COLO668 (cell line): ENCODE data around the gene RAB11FIP3.

ENCODE experiments used
- DNase-seq: peaks from one replicate; lab custom pipeline; 2025; ENCODE audit not compliant: unreplicated experiment; lab: John Stamatoyannopoulos, UW

The RAB11FIP3 gene

DNA sequence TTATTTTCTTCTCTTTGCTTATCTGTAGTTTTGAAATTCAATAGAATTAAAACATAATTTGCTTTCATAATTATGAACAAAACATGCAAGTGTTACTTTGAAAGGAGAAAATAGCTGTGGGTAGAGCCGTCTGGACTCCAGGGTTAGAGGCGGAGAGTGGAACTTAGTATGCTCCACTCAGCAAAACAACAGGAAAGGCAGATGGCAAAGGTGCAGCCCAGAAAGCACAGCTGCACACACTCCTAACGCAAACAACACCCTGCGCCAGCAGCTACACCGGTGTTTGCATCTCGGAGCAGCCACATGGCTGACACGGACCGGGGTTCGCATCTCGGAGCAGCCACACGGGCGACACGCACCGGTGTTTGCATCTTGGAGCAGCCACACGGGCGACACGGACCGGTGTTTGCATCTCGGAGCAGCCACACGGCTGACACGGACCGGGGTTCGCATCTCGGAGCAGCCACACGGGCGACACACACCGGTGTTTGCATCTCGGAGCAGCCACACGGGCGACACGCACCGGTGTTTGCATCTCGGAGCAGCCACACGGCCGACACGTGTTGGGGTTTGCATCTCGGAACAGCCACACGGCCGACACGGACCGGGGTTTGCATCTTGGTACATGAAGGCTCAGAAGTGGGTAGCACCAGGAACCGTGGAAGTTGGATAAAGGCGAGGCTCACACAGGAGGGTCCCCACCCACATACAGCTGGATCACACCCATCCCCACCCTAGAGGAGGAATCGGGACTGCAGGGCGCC is 89.9 kb downstream of the RAB11FIP3 start:
- no peak for DNase-seq

DNA sequence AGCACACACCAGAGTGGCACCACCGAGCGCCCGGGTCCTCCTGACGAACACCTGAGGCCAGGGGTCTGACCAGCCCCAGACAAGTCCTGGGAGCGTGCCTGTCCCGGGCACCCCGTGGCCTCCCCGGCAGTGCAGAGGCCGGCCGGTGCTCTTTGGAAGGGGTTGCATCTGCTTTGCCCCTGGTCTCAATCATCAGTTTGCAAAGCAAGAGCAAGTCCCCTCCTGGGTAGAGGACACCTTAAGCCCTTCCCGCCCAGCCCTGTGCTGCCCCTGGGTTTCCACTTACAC is 90.4 kb downstream of the RAB11FIP3 start:
- no peak for DNase-seq

GRCh38 chr16:516301-516700 is 90.9 kb downstream of the RAB11FIP3 start:
- DNase-seq, result no peak

DNA sequence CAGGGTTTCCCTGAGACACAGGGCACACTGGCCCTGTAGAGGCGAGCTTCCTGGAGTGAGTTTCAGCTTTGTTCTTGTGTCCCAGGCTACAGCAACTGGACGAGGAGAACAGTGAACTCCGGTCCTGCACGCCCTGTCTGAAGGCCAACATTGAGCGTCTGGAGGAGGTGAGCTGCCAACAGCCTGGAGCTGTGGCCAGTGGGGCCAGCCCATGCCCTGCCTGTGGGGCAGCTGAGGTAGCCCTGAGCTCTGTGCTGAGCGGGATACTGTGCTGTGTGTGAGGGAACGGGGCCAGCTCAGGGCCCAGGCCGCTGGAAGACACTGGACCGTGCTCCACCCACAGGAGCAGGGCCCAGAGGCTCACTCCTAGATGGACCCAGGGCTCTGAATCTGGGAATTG is 93.4 kb downstream of the RAB11FIP3 start:
- DNase-seq, result no peak

DNA sequence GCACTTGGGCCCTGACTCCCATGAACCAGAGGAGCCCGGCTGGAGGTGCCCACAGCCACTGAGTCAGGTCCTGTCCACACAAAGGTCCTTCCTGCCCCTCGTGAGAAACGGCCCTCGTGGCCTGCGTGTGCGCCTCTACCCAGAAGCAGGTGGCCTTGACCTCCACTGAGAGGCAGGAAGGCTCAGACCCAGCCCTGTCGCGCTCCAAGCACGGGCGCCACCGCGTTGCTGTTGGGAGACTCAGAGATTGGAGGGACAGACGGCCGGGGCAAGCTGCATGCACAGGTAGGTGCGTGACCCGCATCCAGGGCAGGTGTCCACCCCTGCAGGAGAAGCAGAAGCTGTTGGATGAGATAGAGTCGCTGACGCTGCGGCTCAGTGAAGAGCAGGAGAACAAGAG is 94.0 kb downstream of the RAB11FIP3 start:
- DNase-seq, result no peak

DNA sequence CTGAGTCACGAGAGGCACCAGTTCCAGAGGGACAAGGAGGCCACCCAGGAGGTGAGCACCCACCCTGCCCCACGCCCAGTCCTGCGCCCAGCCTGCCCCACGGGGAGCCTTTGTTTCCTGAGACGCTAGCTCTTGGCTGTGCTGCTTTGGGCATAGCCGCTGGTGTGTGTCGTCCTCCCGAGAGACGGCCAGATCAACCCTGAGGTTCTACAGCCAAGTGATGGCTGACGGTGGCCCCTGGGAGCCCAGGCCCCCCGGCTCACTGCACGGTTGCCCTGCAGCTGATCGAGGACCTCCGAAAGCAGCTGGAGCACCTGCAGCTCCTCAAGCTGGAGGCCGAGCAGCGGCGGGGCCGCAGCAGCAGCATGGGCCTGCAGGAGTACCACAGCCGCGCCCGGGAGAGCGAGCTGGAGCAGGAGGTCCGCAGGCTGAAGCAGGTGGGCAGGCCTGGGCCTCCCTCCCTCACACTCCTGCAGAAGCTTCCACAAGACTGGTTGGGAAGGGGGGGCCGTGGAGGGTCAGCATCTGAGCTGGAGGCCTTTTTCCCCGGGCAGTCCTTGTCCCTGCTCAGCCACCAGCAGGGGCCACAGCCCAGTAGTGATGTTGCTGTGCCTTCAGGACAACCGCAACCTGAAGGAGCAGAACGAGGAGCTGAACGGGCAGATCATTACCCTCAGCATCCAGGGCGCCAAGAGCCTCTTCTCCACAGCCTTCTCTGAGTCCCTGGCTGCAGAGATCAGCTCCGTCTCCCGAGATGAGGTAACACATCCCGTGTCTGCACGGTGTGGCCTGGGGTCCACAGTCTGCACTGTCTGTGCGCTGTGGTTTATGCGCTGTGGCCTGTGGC is 94.6 kb downstream of the RAB11FIP3 start:
- DNase-seq, result no peak

- DNase-seq, result no peak
These were observed 95.4 kb downstream of the RAB11FIP3 start for GRCh38 chr16:520847-521246.

- DNase-seq, result peak; percentile 64
These were observed 96.1 kb downstream of the RAB11FIP3 start for GRCh38 chr16:521381-522210.

DNA sequence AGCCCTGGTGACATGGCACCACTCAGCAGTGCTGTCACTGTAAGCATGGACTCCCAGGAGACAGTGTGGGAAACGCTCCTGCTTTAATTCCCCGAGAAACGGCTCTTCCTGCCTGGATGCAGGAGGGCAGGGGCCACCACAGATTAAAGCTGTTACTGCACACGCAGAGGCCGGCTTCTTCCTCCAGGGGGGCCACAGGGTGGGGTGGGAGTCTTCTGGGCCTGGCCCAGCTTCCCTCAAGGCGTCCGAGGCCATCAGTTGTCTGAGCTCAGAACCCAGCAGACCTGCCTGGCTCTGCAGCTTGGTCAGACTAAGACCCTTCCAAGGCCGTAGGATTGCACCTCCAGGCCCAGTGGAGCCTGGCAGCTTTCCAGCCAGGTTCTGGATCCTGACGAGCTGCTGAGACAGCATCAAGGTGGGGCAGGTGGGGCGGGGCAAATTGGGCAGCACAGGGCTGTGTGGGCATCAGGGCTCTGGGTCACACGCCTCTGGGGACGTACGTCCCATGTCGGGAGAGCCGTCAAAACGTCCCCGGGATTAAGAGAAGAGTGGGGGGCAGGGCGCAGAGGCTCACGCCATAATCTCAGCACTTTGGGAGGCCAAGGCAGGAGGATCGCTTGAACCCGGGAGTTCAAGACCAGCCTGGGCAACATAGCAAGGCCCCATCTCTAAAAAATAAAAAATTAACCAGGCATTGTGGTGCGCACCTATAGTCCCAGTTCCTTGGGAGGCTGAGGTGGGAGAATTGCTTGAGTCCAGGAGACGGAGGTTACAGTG is 97.1 kb downstream of the RAB11FIP3 start:
- no peak for DNase-seq

DNA sequence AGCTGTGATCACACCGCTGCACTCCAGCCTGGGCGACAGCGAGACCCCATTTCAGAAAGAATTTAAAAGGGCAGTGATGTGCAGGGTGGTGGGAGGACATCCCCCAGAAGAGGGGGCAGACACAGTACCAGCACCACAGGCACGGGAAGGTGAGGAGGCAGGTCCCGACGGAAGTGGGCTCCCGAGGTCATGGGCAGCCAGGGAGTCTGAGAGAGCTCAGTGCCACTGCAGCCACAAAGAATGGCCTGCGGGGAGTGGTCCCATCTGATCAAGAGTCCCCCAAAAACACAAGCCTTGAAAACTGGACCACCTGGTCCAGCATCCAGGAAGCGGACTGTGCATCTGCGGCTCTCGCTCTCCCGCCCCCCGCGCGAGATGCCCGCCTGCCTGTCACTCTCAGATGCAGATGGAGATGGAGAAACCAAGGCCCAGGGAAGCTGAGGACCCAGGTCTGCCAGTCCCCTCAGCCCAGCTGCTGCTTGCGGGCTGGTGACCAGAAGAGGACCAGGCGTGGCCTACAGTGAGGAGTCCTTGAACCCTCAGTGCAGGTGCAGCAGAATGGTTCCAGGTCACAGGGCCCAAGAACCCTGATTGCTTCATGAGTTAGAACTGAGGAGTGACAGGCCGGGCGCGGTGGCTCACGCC is 97.8 kb downstream of the RAB11FIP3 start:
- DNase-seq, result no peak

DNA sequence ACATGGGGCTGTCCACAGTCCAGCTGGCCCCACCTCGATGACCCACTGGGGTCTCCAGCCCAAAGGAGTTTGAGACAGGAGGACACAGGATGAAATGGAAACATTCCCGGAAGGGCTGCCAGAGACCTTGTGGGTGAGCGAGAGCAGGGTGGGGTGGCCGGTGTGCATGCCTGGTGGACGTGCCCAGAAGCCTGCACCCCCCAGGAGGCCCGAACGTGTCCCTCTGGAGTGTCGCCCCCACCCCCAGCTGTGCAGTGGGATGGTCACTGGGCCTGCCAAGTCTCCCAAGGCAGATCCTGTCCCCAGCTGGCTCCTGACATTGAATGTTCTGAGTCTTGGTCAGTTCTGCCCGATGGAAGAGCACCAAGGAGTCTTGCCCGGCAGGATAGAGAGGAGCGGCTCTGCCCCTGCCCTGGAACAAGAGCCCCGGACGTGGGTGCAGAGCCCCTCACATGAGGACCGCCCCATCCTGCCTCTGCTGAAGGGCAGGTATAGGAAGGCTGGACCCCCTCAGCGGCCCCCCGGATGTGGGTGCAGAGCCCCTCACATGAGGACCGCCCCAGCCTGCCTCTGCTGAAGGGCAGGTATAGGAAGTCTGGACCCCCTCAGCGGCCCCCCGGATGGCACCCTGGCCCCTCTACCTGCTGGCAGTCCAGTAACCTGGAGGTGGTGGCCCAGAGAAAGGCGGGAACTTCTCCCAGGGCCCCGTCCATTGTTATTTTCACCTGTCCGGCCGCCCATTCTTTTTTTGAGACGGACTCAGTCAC is 99.0 kb downstream of the RAB11FIP3 start:
- DNase-seq, result no peak

- DNase-seq, result no peak
These were observed 99.7 kb downstream of the RAB11FIP3 start for GRCh38 chr16:525123-525519.

- DNase-seq, result no peak
These were observed 100.2 kb downstream of the RAB11FIP3 start for GRCh38 chr16:525520-526180.

DNA sequence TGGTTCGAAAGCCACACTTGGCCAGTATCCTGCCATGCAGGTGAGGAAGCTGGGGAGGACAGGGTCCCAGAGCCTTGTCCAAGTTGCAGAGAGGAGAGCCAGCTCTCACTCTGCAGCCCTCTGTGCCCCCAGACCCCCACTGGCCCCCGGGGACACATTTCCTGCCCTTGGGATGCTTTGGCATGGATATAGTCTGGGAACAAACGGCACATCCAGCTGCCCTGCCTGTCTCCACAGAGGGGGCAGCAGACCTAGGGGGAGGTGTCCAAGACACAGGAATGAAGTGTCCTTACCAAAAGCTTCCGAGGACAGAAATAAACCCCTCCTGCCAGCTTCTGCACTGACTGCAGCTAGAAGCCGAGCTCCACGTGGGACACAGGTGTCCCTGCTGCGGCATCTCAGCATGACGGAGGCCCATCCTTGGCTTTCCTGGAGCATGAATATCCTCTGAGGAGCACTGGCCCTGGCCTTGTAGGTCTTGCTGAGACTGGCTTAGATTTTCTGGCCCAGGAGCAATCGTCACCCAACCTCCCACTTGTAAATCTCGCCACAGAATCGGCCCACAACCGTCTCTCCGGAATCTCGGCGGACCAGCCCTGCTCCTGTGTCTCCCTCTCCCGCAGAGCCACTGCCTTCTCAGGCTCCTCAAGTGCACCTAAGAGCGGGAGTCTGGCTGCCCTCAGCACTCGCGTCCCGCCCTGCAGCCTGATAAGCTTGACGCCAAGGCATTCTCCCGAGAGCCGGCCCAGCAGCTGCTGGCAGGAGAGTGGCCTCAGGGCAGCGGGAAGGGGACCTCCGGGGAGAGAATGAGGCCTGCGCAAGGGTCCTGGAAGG is 100.9 kb downstream of the RAB11FIP3 start:
- DNase-seq, result peak; percentile 73

GRCh38 chr16:527015-527903 is 101.8 kb downstream of the RAB11FIP3 start, which contains the start of gene CAPN15:
Gene CAPN15 (plus strand): TSS chr16:527712. CDS start chr16:546839, 19,127 bp downstream.
- peak; percentile 93 for DNase-seq

- DNase-seq, result peak; percentile 53
These were observed 102.9 kb downstream of the RAB11FIP3 start for GRCh38 chr16:528111-529011.
